HepG2 (cell line): Measurements from ENCODE around the gene AMN. TPM values are rescaled to one million over a fixed set of nuclear protein-coding genes. Genes with fewer than 3 reads are reported as not detected.

Source experiments
- ATAC-seq: fragments of 200-7000 bp; cut with Tn5 transposase; 3 replicates; pipeline ENCODE4 v1.9.1; 2020; ENCODE audit warnings: mild to moderate bottlenecking, moderate library complexity
- BruUV-seq: library from RNA; stranded (reverse); fragments of 400-500 nt; replicated peaks from 2 replicates; lab custom pipeline; 2021; lab: Mats Ljungman, UMichigan
- CTCF ChIA-PET: fragments of 300-600 bp; formaldehyde crosslinking; extraction: SDS; loops from one replicate; lab custom pipeline; 2021; ENCODE audit warnings: low total read pairs, inconsistent platforms, low intra/inter-chr PET ratio; lab: Yijun Ruan, JAX
- POLR2A ChIA-PET: fragments of 350-600 bp; sonication (Branson Sonifier 250); formaldehyde crosslinking; loops from one replicate; lab custom pipeline; 2020; ENCODE audit warnings: antibody characterized with exemption, inconsistent platforms; lab: Yijun Ruan, JAX
- DNase-seq: peaks from one replicate; pipeline ENCODE4 v3.0.0-alpha.2; 2015; ENCODE audit warnings: low spot score
- FAIRE-seq: peaks from 3 replicates; lab custom pipeline; 2011; peaks lifted over from hg19 to GRCh38; lab: Jason Lieb, UNC
- H2AFZ ChIP-seq: one replicate; pipeline ENCODE4 v1.6.1; 2011; ENCODE audit warnings: low read length, inconsistent platforms
- H3K27ac ChIP-seq: fragments of 300-600 bp; 3 replicates; pipeline ENCODE4 v1.8.0; 2011; ENCODE audit warnings: mixed run types, mild to moderate bottlenecking, mixed read lengths, low read length, inconsistent platforms; ENCODE audit not compliant: insufficient read depth; ENCODE audit errors: extremely low read length
- H3K27me3 ChIP-seq, 2 experiments: fragments of 200-600 bp in 1 of 2; 2 replicates in 1 of 2; 3 replicates in 1 of 2; pipeline versions ENCODE4 v1.6.0 to v1.8.0; 2011; ENCODE audit warnings: low read length in 2 of 2, mild to moderate bottlenecking in 2 of 2, moderate library complexity in 2 of 2, inconsistent platforms in 1 of 2; ENCODE audit not compliant: insufficient read depth in 2 of 2, control insufficient read depth in 1 of 2
- H3K36me3 ChIP-seq, 2 experiments: fragments of 200-600 bp in 1 of 2; replicated peaks in 1 of 2; 2 replicates in 1 of 2; 3 replicates in 1 of 2; pipeline versions ENCODE4 v1.5.1 to v1.8.0; 2011; ENCODE audit warnings: low read length in 2 of 2, inconsistent platforms in 1 of 2; ENCODE audit not compliant: insufficient read depth in 2 of 2, control insufficient read depth in 1 of 2
- H3K4me1 ChIP-seq: 2 replicates; pipeline ENCODE4 v1.5.1; 2012; ENCODE audit warnings: low read length, inconsistent platforms; ENCODE audit not compliant: insufficient read depth
- H3K4me2 ChIP-seq: 2 replicates; pipeline ENCODE4 v1.6.0; 2011; ENCODE audit warnings: low read depth, low read length, inconsistent platforms
- H3K4me3 ChIP-seq, 3 experiments: fragments of 200-600 bp in 1 of 3; sonication (generic), shearing (Covaris generic) in 1 of 3; replicated peaks in 1 of 3; 2 replicates each; pipeline ENCODE4 v1.5.1; 2011 to 2016; ENCODE audit warnings: low read length in 3 of 3, inconsistent platforms in 2 of 3, low read depth in 2 of 3, mild to moderate bottlenecking in 2 of 3, control low read depth in 1 of 3, mixed read lengths in 1 of 3; ENCODE audit not compliant: insufficient read depth in 1 of 3
- H3K79me2 ChIP-seq: one replicate; pipeline ENCODE4 v1.6.1; 2011; ENCODE audit warnings: low read length, inconsistent platforms; ENCODE audit not compliant: insufficient read depth
- H3K9ac ChIP-seq: 2 replicates; pipeline ENCODE4 v1.6.0; 2011; ENCODE audit warnings: mild to moderate bottlenecking, low read depth, low read length, inconsistent platforms; ENCODE audit not compliant: insufficient read depth
- H3K9me3 ChIP-seq: 2 replicates; pipeline ENCODE4 v1.5.1; 2012; ENCODE audit warnings: mild to moderate bottlenecking, low read length
- H4K20me1 ChIP-seq: 2 replicates; pipeline ENCODE4 v1.6.0; 2011; ENCODE audit warnings: inconsistent platforms, mild to moderate bottlenecking, low read length, moderate library complexity; ENCODE audit not compliant: insufficient read depth
- AGO2 ChIP-seq: fragments of 200-400 bp; formaldehyde crosslinking; optimal IDR thresholded peaks from 2 replicates; pipeline ENCODE3; 2017; ENCODE audit warnings: mild to moderate bottlenecking, low read depth, low read length, moderate library complexity
- ATF3 ChIP-seq: sonication (generic); formaldehyde crosslinking; IDR thresholded peaks from 2 replicates; pipeline ENCODE4 v1.4.0; 2020; ENCODE audit warnings: missing genetic modification reagents
- HIC2 ChIP-seq: sonication (generic); formaldehyde crosslinking; IDR thresholded peaks from 2 replicates; pipeline ENCODE4 v1.9.0; 2022; ENCODE audit warnings: low read depth, missing genetic modification reagents
- PRDM4 ChIP-seq: sonication (generic); formaldehyde crosslinking; IDR thresholded peaks from 2 replicates; pipeline ENCODE4 v1.9.0; 2021; ENCODE audit warnings: missing genetic modification reagents, borderline replicate concordance
- WGBS: methylation state at CpG from one replicate; pipeline ENCODE4 v1.1.6; 2017; ENCODE audit warnings: low lambda C conversion rate; 5-methylcytosine and 5-hydroxymethylcytosine counted together
- in situ Hi-C: cut with HindIII; loops from 2 replicates; pipeline ENCODE4 v1.10.0; 2017; ENCODE audit warnings: low pct_unique_long_range_greater_than_20kb; ENCODE audit not compliant: extremely low pct_ligation_motif_present
- intact Hi-C: fragments of 100-400 bp; cut with micrococcal nuclease; formaldehyde crosslinking; loops from one replicate; pipeline ENCODE4 v1.10.0; 2022; ENCODE audit not compliant: unreplicated experiment
- polyA plus RNA-seq, 8 experiments: library from polyadenylated mRNA; depleted of rRNA in 3 of 8; stranded (reverse) in 7 of 8; unstranded in 1 of 8; fragments of >200 nt; fragmentation: Illumina TruSeq in 4 of 8; extraction: Trizol in 4 of 8; gene quantifications; 2 replicates each; pipeline versions ENCODE4 v1.2.1 to v1.2.3, GENCODE V29; 2011 to 2016; ENCODE audit warnings: low read depth in 4 of 8, missing spikeins in 1 of 8, mixed read lengths in 1 of 8; ENCODE audit not compliant: insufficient read depth in 1 of 8
- total RNA-seq, 5 experiments: library from RNA; depleted of rRNA; stranded (reverse); fragments of >200 nt; fragmentation: Illumina TruSeq; extraction: Trizol; gene quantifications; 2 replicates each; pipeline ENCODE4 v1.2.3, GENCODE V29; 2016; ENCODE audit warnings: low read depth in 1 of 5

Gene AMN
- total and polyA plus RNA-seq, 2 of the 13 experiments (the other 11 are each of a cell fraction or from before 2014, with no cell fraction given): 9.8 to 33.1 TPM

- Histone ChIP-seq H4K20me1 (no peaks in the 10 kb centered on the region), H3K79me2 (no peaks in the 10 kb centered on the region), H3K27me3 (no peaks in the 10 kb centered on the region), H3K9ac (no peak overlapping the region), H2AFZ (no peak overlapping the region), H3K36me3 (no peaks in the 10 kb centered on the region), H3K27ac (no peak overlapping the region), H3K4me1 (peaks cover 22% of the 10 kb centered on the region), H3K4me2 (0 out of 2 replicates have a peak overlapping the region, but pooled peaks have one; percentile 89), H3K9me3 (0 out of 2 replicates have a peak, but pooled peaks cover 5% of the 10 kb centered on the region), H3K4me3 (no peak overlapping the region)
- CTCF ChIA-PET: no interaction called here
- intact Hi-C loops (loop anchor here (5.0 kb wide), 1 partner anchor 233 kb away; no protein-coding TSS in a partner anchor), in situ Hi-C loops (no loop called here)
- POLR2A ChIA-PET: no interaction called here
- TF ChIP-seq AGO2 (peak; percentile 85), HIC2 (CRISPR knock-in tag) (no peak)
- FAIRE-seq: no peak
- 95% methylated on average over 21 of the region's 25 CpGs for WGBS
- no peak for ATAC-seq
- no peak for DNase-seq
- no TSS peak for BruUV-seq
These were observed 2.4 kb downstream of the AMN start for GRCh38 chr14:102924632-102925588.

GRCh38 chr14:102925646-102926045 lies 3.2 kb downstream of the AMN start:
- ChIA-PET POLR2A (no interaction called here), CTCF (no interaction called here)
- Histone ChIP-seq H4K20me1 (no peaks in the 10 kb centered on the region), H3K4me3 (no peak overlapping the region), H3K36me3 (no peaks in the 10 kb centered on the region), H3K9ac (no peak overlapping the region), H3K27ac (no peak overlapping the region), H3K4me1 (peaks cover 22% of the 10 kb centered on the region), H3K27me3 (no peaks in the 10 kb centered on the region), H3K79me2 (no peaks in the 10 kb centered on the region), H2AFZ (no peak overlapping the region), H3K9me3 (0 out of 2 replicates have a peak, but pooled peaks cover 3% of the 10 kb centered on the region), H3K4me2 (no peak overlapping the region)
- in situ Hi-C loops: no loop called here
- BruUV-seq: no TSS peak
- TF ChIP-seq PRDM4 (CRISPR knock-in tag) (no peak), ATF3 (CRISPR knock-in tag) (no peak)
- WGBS: 96% methylated on average over 11 of the region's 11 CpGs
- intact Hi-C loops: no loop called here
- DNase-seq: no peak
- FAIRE-seq: no peak
- no peak for ATAC-seq
